HG03108 (cell line): ENCODE measurements around the gene ALG5.

Experiments
- ATAC-seq: cut with Tn5 transposase; IDR thresholded peaks from one replicate; pipeline ENCODE4 v1.9.1; 2021; ENCODE audit warnings: moderate library complexity; ENCODE audit not compliant: unreplicated experiment

The ALG5 gene

GRCh38 chr13:36918246-36919131 lies 80.7 kb downstream of the ALG5 start:
- ATAC-seq = no peak

- ATAC-seq = no peak
Measured at GRCh38 chr13:36917311-36917710, 81.8 kb downstream of the ALG5 start.

DNA sequence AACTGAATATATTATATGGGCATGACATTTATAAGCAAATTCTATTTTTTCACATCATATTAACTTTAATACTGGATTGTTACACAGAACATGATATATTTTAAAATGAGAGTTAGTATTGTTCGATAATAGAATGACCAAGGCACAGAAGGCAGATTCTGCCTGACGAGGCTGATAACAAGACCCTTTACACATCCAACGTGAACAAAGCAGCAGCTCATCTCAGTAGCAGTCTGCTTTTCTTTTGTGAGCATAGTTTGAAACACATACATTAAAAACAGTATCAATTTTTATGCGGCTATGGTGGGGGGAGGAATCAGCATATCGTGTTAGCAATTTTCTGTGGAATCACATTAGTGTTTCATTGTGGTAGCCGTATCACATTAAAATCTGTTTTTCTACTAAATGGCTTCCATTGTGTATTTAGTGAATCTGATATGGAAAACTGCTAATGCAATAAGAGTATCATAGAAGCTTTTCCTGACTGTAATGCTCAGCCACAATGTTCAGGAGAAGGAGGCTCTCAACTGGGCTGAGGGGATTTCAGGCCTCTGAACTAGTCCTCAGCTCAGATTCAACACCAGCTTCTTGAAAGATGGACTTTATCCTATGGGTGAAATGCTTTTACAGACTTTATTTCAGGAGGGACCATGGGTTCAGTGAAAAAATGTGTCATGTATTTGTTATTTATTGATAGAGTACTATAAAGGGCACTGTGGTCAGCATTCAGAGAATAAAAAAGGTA lies 83.1 kb downstream of the ALG5 start:
- ATAC-seq = no peak

- ATAC-seq = no peak
Measured at GRCh38 chr13:36915106-36915505, 84.0 kb downstream of the ALG5 start.

DNA sequence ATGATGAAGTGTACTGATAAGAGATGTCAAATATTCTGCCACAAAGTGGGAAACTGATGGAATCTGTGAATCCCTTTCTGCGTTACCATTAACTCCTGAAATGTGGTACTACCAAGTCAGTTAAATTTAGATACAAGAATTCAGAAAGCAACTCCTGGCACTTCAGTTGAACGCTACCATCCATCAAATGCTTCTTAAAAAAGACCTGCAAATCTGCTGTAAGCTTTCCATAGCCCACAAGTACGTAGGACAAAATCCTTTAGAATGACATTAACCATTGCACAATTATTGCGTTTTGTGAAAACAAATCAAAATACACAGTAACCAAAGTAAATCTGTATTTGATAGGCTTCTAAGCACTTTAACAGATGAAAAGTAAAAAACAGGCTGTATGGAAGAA lies 84.5 kb downstream of the ALG5 start:
- no peak for ATAC-seq

DNA sequence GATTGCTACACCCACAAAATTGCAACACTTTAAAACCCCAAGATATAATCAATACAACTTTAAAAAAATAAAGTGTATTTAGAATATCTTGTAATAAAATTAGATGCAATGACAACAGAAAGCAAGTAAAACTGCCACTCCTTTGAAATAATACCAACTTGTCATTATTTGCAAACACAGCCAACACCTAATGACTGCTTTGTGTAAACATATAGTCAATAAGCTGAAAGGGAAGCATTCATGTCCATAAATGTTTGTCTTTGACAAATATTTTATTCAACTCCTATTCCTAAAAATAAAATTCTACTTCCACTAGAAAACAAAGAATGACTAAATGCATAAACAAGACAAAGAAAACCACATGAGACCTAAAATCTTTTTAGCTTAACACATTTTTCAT lies 85.7 kb downstream of the ALG5 start:
- ATAC-seq = no peak

- ATAC-seq = no peak
Measured at GRCh38 chr13:36912973-36913372, 86.2 kb downstream of the ALG5 start.

- no peak for ATAC-seq
Measured at GRCh38 chr13:36912369-36912768, 86.8 kb downstream of the ALG5 start.

GRCh38 chr13:36910545-36910944 lies 88.6 kb downstream of the ALG5 start:
- ATAC-seq = no peak

DNA sequence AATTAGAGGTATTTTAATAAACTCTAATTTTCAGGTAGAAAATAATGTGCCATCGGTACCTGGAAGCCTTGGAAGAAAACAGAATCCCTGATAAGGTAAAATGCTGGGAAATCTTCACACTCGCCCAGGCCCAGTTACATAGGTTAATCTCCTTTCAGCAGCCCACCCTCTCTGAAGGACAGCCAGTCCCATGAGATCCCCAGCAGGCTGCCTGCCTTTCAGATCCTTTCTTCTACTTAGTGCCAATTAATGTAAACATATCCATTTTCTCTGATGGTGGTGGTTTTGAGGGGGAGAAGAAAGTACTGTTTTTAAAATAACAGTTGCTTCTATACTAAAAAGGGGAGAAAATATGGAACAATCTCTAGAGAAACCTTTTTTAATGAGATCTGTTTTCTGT lies 91.3 kb downstream of the ALG5 start:
- ATAC-seq = no peak

GRCh38 chr13:36907266-36907665 lies 91.9 kb downstream of the ALG5 start:
- ATAC-seq = no peak

DNA sequence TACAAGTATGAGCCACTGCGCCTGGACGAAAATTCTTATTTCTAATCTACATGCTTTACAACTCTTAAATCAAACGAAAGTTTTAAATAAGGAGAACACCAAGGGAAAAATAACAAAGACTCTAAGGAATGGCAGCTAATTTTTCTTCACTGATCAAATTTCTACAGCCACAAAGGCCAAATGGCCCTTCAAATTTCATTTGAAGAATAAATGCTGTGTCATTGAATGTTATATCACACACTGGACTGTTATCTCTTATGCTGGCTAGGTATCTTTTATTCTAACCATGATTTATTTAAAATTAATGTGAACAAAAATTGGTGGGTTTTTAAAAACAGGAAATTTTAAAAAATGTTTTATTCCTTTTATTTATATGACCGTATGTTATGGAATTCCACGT lies 93.2 kb downstream of the ALG5 start:
- ATAC-seq = no peak

DNA sequence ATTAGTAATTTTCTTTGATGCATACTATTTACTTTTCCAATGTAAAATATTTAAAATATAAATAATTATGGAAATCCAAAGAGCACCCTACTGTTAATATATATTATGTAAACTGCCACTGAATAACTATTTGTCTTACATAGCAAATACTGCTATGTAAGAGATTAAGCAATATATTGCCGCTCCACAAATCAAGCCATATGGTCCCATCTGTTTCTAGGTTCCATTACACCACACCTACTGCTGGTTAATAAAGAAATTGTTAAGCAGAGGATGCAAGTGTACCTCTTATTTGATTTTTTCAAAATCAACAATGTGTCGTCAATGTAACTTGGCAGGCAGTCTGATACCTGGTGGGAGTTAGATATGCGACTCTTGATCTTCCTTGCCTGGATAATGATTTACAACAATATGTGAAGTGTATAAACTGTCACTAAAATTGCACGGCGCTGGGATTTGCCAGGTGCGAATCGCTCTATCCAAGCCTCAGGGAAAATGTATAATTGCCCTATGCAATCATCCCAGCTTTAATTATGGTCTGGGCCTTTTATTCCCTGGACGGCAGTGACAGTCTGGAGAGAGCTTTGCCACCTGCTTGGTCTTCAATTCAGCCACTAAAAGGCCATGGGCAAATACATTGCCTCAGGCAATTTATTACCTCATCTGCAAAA lies 95.1 kb downstream of the ALG5 start:
- ATAC-seq = no peak
